LNCaP clone FGC (cell line): ENCODE results near the gene CYFIP1.
"Not testable (repeated sequence)": the region's sequence is repeated elsewhere in the genome, so short reads cannot be mapped to it uniquely, and the experiment has no call there.

ENCODE experiments used
- DNase-seq: peaks from one replicate; pipeline ENCODE4 v3.0.0-alpha.2; 2011; ENCODE audit warnings: low read depth
- H3K4me3 ChIP-seq: 2 replicates; pipeline ENCODE4 v1.5.1; 2011; ENCODE audit warnings: mild to moderate bottlenecking, low read depth, low read length, control low read depth
- TF ChIP-seq, protein P1 (sequence below): IDR thresholded peaks from 2 replicates; pipeline ENCODE4 v1.5.1; 2012; ENCODE audit warnings: mild to moderate bottlenecking; ENCODE audit not compliant: control insufficient read depth, insufficient read depth; ENCODE audit errors: extremely low read depth

Gene CYFIP1

DNA sequence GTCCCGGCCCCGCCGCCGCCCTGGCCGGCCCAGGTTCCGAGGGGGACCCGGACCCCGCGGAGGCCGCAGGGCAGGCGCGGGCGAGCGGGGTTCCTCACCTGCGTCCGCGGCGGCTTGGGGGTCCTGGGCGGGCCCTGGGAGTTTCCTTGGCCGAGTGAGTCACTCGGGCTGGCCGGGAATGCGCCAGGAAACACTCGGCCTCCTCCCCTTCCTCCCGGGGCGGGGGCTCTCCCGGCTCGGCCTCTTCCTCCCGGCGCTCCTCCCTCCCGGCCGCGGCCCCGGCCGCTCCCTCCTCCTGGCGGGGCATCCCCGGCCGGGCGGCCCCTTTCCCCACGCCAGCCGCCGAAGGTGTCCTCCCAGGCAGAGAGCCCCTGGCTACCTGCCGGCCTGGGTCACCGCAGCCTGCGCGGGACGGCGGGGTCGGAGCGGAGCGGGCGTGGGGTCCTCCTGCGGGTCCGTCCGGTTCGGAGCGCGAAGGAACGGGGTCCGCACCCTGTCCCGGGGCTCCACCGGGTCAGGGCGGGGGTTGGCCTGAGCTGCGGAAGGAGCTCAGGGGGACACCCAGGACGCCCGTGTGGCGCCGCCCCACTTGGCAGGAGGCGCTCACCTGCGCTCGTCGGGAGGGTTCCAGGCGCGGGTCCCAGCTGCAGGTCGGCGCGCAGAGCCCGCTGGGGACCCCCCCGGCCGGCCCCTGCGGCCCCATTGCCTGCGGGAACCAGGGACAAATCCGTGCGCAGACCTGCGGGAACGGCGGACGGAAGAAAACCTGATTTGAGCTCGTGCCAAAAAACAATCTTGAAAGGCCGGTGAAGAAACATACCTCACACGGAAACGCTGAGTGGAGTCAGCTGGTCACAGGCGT lies at the start of gene CYFIP1:
Gene CYFIP1, minus strand, starts transcription at position 180 of the 862 bp plus-strand sequence. CDS start 33,083 bp downstream, outside the sequence.
- peak; percentile 53 for DNase-seq
- TF ChIP-seq, protein P1, sequence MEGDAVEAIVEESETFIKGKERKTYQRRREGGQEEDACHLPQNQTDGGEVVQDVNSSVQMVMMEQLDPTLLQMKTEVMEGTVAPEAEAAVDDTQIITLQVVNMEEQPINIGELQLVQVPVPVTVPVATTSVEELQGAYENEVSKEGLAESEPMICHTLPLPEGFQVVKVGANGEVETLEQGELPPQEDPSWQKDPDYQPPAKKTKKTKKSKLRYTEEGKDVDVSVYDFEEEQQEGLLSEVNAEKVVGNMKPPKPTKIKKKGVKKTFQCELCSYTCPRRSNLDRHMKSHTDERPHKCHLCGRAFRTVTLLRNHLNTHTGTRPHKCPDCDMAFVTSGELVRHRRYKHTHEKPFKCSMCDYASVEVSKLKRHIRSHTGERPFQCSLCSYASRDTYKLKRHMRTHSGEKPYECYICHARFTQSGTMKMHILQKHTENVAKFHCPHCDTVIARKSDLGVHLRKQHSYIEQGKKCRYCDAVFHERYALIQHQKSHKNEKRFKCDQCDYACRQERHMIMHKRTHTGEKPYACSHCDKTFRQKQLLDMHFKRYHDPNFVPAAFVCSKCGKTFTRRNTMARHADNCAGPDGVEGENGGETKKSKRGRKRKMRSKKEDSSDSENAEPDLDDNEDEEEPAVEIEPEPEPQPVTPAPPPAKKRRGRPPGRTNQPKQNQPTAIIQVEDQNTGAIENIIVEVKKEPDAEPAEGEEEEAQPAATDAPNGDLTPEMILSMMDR, result no peak
- peak within 1 kb of the TSS; percentile 84 for H3K4me3 ChIP-seq

DNA sequence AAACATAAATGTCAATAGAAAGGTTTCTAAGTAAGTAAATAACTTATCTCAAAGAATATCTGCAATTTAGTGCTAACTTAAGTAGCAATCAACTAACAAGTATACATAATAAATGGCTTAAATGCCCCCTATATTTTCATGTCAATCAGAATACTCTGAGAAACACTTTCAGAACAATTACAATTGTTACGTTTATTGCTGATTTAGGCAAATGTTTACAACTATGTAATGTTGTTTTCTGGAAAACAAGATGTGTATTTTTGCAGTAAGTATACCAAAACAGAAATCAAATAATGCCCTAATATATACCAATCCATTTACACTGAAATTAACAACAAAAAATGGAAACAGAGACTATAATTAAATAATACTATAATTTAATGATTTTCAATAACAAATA lies 46.0 kb upstream of the CYFIP1 start:
- no peak for DNase-seq
- TF ChIP-seq, protein P1, result no peak
- H3K4me3 ChIP-seq, result no peak overlapping the region

DNA sequence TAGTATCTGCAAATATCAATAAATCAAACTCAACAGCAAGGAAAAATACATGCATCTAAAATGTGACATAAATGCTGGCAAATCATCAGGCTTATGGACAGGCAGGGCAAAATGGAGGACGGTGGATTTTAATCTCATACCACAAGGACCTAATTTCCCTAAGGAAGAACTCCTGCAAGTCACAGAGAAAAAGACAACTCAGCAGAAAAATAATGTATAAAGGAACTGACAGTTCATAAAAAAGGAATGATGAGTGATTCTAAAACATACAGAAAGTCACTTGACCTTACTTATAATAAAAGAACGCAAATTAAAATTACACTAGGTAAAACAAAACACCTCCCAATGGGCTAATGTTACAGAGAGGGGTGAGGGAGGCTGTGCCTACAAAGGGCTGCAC lies 42.0 kb upstream of the CYFIP1 start:
- no peak overlapping the region for H3K4me3 ChIP-seq
- DNase-seq, result no peak
- TF ChIP-seq, protein P1, result no peak

DNA sequence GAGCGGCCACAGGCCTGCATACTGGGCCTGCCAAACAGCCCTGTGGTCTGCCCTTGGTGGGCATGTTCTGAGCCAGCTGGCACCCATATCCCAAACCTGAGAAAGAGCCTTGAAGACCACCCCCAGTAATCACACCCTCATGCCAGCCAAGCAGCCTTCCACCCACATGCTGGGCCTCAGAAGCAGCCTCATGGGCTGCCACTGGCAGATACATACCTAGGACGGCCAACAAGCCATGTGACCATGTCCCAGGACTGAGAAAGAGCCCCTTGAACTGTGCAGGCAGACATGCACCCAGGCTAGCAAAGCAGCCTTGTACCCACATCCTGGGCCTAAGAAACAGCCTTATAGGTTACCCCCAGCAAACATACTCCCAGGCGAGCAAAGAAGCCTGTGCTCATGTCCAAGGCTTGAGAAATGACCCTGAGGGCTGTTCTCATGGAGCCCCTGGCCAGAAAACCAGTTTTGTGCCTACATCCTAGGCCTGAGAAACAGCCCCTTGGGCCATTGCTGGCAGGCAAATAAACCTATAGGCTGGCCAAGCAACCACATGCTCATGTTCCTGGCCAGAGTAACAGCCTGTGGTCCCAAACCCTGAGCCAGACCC lies 34.3 kb upstream of the CYFIP1 start:
- TF ChIP-seq, protein P1, result no peak
- no peak overlapping the region for H3K4me3 ChIP-seq
- no peak for DNase-seq

DNA sequence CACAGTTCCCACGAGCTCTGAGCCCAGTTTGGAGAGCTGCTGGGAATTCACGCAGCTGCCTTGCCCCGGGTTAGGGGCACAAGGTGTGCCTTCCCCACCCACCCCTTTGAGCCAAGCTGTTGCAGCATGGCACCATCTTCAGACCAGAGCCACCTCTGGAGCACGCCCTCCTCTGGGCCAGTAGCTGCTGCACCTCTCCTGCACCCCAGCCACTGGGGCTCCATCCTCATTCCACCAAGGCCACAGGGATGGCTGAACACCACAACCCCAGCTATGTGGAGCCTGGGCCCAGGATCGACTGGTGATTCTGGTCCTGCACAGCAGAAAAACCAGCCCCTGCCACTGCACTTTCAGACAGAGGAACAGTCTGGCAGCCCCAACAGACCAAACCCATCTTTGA lies 33.5 kb upstream of the CYFIP1 start:
- no peak for DNase-seq
- TF ChIP-seq, protein P1, result no peak
- no peak overlapping the region for H3K4me3 ChIP-seq

DNA sequence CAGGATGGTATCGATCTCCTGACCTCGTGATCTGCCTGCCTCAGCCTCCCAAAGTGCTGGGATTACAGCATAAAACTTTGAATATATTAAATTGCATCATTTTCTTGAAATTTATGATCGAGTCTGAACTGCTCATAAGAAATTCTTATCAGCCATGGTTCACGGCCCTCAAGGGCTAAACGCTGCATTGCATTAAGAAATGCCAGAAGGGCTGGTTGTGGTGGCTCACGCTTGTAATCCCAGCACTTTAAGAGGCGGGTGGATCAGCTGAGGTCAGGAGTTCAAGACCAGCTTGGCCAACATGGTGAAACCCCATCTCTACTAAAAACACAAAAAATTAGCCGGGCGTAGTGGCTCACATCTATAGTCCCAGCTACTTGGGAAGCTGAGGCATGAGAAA lies 32.4 kb upstream of the CYFIP1 start:
- not testable (repeated sequence) for H3K4me3 ChIP-seq, DNase-seq

DNA sequence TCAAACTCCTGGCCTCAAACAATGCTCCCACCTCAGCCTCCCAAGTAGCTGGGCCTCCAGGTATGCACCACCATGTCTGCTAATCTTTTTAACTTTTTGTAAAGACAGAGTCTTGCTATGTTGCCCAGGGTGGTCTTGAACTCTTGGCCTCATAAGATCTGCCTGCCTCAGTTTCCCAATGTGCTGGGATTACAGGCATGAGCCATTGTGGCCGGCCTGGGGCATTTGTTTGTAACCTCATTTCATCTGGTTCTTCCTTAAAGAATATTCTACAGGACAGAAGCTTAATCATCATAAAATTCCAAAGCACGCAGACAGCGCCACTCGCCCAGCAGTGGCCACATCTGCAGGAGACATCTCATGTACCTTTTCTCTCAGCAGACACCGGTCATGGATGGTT lies 23.6 kb upstream of the CYFIP1 start:
- H3K4me3 ChIP-seq, result no peak overlapping the region
- TF ChIP-seq, protein P1, result no peak
- DNase-seq, result no peak
